Measurements from ENCODE around the gene B4GALT3. TPM values are rescaled to one million over a fixed set of nuclear protein-coding genes. Genes with fewer than 3 reads are reported as not detected.

B4GALT3 gene
- total and polyA plus RNA-seq, 2 of the 8 experiments (the other 6 are each of a cell fraction or from before 2014, with no cell fraction given): 42.3 to 43.0 TPM

DNA sequence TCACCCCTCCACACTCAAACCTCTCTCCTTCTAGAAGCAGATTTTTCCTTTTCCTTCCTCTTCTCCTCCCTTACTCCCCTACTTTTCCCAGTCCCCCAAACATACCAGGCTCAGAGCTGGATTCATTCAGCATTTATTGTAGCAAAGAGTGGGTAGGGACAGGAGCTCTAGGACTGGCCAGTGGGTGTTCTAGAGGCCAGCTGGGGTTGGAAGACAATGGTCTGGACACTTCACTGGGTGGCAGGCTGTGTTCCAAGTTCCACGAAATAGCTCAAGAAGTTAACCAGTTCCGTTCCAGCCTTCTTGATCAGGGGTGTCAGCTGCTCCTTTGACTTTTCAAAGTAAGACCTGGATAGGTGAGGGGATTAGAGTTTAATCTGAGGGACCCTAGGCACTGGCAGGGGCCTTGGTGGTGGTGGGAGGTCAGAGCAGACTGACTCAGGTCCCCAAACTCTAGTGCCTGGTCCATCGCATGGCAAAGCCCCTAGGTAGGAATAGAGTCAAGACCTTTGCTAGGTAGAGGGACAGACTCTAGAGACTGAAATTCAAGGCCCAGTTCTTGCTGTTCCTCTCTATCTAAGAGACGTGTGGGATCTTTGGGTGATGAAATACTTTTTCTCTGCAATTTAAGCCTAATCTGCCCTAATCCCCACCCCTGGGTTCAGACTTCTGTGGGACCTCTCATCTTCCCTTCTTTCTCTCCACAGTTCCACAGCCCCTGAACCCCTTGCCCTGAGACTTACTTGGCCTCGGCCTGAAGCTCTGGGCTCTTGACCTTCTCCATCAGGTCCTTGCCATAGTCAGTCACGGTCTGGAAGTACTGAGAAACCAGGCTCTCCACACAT, 45.1 kb upstream of the B4GALT3 start:
- FAIRE-seq: no peak
- no peaks in the 10 kb centered on the region for H3K79me1 ChIP-seq (ENCODE audit: low read depth, low read length)
- H2BK120ac ChIP-seq (replicated peaks; ENCODE audit: low read depth, low read length): no peak overlapping the region
- no peak overlapping the region for H3K4me3 ChIP-seq (ENCODE audit: extremely low read depth in 1 of 4, insufficient read depth in 2 of 4, low read depth in 3 of 4, low read length in 4 of 4)
- ChIA-PET POLR2A (ENCODE audit: partially characterized antibody) (interaction anchor here (0.9 to 9.9 kb wide), 6 partner anchors 9 to 150 kb away, joined by 3 to 82 read pairs (median 3); partner anchors contain the start of genes ADAMTS4 and NDUFS2), CTCF (ENCODE audit: partially characterized antibody) (interaction anchor here (0.6 to 23.7 kb wide), 11 partner anchors 10 to 167 kb away, joined by 3 to 427 read pairs (median 5); partner anchors contain the start of genes ADAMTS4, NDUFS2, NR1I3 and PPOX)
- H2AFZ ChIP-seq (ENCODE audit: low read length): no peak overlapping the region
- H3K4ac ChIP-seq (replicated peaks; ENCODE audit: insufficient read length, low read depth, low read length): no peak overlapping the region
- peaks cover 3 to 10% (median 5%) of the 10 kb centered on the region in 4 experiments for H3K4me1 ChIP-seq (replicated peaks in 1 of 4; ENCODE audit: control insufficient read depth in 3 of 4, insufficient read depth in 4 of 4, low read length in 3 of 4)
- H2BK12ac ChIP-seq (ENCODE audit: low read depth, low read length): no peak overlapping the region
- no peak overlapping the region for H2BK5ac ChIP-seq (ENCODE audit: low read depth, low read length)
- no peak overlapping the region for H3K56ac ChIP-seq (replicated peaks; ENCODE audit: insufficient read length, low read depth, low read length)
- no peaks in the 10 kb centered on the region for H3K36me3 ChIP-seq (ENCODE audit: control insufficient read depth in 2 of 4, insufficient read depth in 4 of 4, low read length in 3 of 4)
- peaks cover 8% of the 10 kb centered on the region for H3K23me2 ChIP-seq (ENCODE audit: low read depth, low read length)
- H4K91ac ChIP-seq (replicated peaks; ENCODE audit: insufficient read length, low read length): no peak overlapping the region
- H3K23ac ChIP-seq (ENCODE audit: insufficient read length): no peak overlapping the region
- peak overlapping the region; percentile 57 for H4K8ac ChIP-seq (ENCODE audit: extremely low read depth, insufficient read depth, low read length)
- DNase-seq (ENCODE audit: low read depth in 1 of 2, low spot score in 2 of 2): no peak
- H3K14ac ChIP-seq (ENCODE audit: insufficient read length): no peak overlapping the region
- no peak overlapping the region; the same call in 1 of the 2 replicates for H2AK5ac ChIP-seq (ENCODE audit: low read depth, low read length)
- no peak overlapping the region for H3K18ac ChIP-seq (ENCODE audit: extremely low read depth, low read length)
- no peak overlapping the region for H2BK15ac ChIP-seq (ENCODE audit: low read length)
- 0 out of 7 replicates have a peak, but pooled peaks cover 0 to 2% (median 0%) of the 10 kb centered on the region in 4 experiments for H3K27me3 ChIP-seq (replicated peaks in 1 of 4; ENCODE audit: control insufficient read depth in 3 of 4, extremely low read depth in 1 of 4, insufficient read depth in 3 of 4, low read length in 3 of 4)
- H3K4me2 ChIP-seq (ENCODE audit: insufficient read depth in 1 of 2, low read depth in 2 of 2, low read length in 2 of 2): no peak overlapping the region
- H4K5ac ChIP-seq (ENCODE audit: insufficient read length, low read depth, low read length): no peak overlapping the region
- no peak overlapping the region for H3K9ac ChIP-seq (replicated peaks in 1 of 4; ENCODE audit: extremely low read depth in 1 of 4, low read depth in 3 of 4, low read length in 3 of 4)
- WGBS, 2 experiments (ENCODE audit: extremely low coverage in 1 of 2, insufficient coverage in 1 of 2, insufficient read length in 1 of 2, insufficient replicate concordance in 2 of 2, low coverage in 1 of 2, low lambda C conversion rate in 2 of 2, missing lambda C conversion rate in 1 of 2): 92% methylated on average over 6 of the region's 6 CpGs; no CpG with 5 or more reads in 1 of the 2 experiments
- no peak overlapping the region for H3K27ac ChIP-seq (ENCODE audit: low read depth, low read length)
- H2BK20ac ChIP-seq (ENCODE audit: low read length): no peak overlapping the region
- no peaks in the 10 kb centered on the region for H3K79me2 ChIP-seq (ENCODE audit: control insufficient read depth in 1 of 2, insufficient read depth in 2 of 2, low read length in 2 of 2)
- no peaks in the 10 kb centered on the region for H4K20me1 ChIP-seq (replicated peaks in 1 of 2; ENCODE audit: control insufficient read depth in 1 of 2, insufficient read depth in 2 of 2, low read length in 2 of 2)
- no peaks in the 10 kb centered on the region for H3K9me3 ChIP-seq (ENCODE audit: insufficient read depth in 2 of 2, low read depth in 1 of 2, low read length in 1 of 2)
- TF ChIP-seq RAD21 (IDR thresholded peaks at IDR 0.05 in 1 of 2, conservative IDR thresholded peaks at IDR 0.05 in 1 of 2; ENCODE audit: low read depth in 2 of 2, low read length in 2 of 2) (no peak), RFX5 (IDR thresholded peaks at IDR 0.05; ENCODE audit: borderline replicate concordance, low read depth, low read length) (no peak), BCL11A (IDR thresholded peaks at IDR 0.05; ENCODE audit: low read depth in 2 of 2, low read length in 2 of 2) (no peak), RNF2 (IDR thresholded peaks at IDR 0.05; ENCODE audit: borderline replicate concordance, low read depth, low read length, missing control alignments, poor library complexity, severe bottlenecking) (no peak), SUZ12 (IDR thresholded peaks at IDR 0.05; ENCODE audit: low read length) (no peak), SAP30 (IDR thresholded peaks at IDR 0.05; ENCODE audit: insufficient read depth, insufficient replicate concordance, low read length) (no peak), RXRA (IDR thresholded peaks at IDR 0.05; ENCODE audit: insufficient read depth, low read depth, low read length) (no peak), TCF12 (IDR thresholded peaks at IDR 0.05; ENCODE audit: low read depth, low read length) (no peak), CHD2 (IDR thresholded peaks at IDR 0.05; ENCODE audit: low read length) (no peak), GTF2F1 (IDR thresholded peaks at IDR 0.05; ENCODE audit: borderline replicate concordance, low read depth, low read length) (no peak), CEBPB (IDR thresholded peaks at IDR 0.05; ENCODE audit: low read depth, low read length) (no peak)

Data from H1 (cell line).